HFF-Myc (cell line): ENCODE measurements around the gene EMC10.

ENCODE experiments used
- DNase-seq: peaks from one replicate; pipeline ENCODE4 v3.0.0-alpha.2; 2011; ENCODE audit warnings: low read depth; ENCODE audit errors: extremely low read depth
- H3K4me3 ChIP-seq: replicated peaks from 2 replicates; pipeline ENCODE4 v1.5.1; 2011; ENCODE audit warnings: low read depth, mild to moderate bottlenecking, control low read depth, low read length
- CTCF ChIP-seq: IDR thresholded peaks from 2 replicates; pipeline ENCODE4 v1.5.1; 2012; ENCODE audit warnings: mild to moderate bottlenecking, low read depth, low read length, control low read depth; ENCODE audit errors: missing control alignments

The EMC10 gene

GRCh38 chr19:50514346-50515167 is 38.2 kb downstream of the EMC10 start:
- no peak overlapping the region for H3K4me3 ChIP-seq
- DNase-seq: no peak
- TF ChIP-seq CTCF: no peak

- H3K4me3 ChIP-seq: no peak overlapping the region
- DNase-seq: no peak
- no peak for TF ChIP-seq CTCF
Observed at GRCh38 chr19:50515168-50515561, 38.9 kb downstream of the EMC10 start.

GRCh38 chr19:50516456-50516855 is 40.1 kb downstream of the EMC10 start:
- TF ChIP-seq CTCF: no peak
- DNase-seq: no peak

GRCh38 chr19:50516964-50517703 is 40.8 kb downstream of the EMC10 start:
- no peak for DNase-seq

More at GRCh38 chr19:50516456-50516855, 40.1 kb downstream of the EMC10 start:
- no peak overlapping the region for H3K4me3 ChIP-seq

GRCh38 chr19:50517704-50518075 is 41.4 kb downstream of the EMC10 start:
- DNase-seq: no peak
- H3K4me3 ChIP-seq: no peak overlapping the region
- no peak for TF ChIP-seq CTCF

More at GRCh38 chr19:50516964-50517703, 40.8 kb downstream of the EMC10 start:
- TF ChIP-seq CTCF: no peak
- no peak overlapping the region for H3K4me3 ChIP-seq

- peak; percentile 8 for TF ChIP-seq CTCF
- DNase-seq: no peak
- H3K4me3 ChIP-seq: no peak overlapping the region
Observed at GRCh38 chr19:50518091-50519005, 42.0 kb downstream of the EMC10 start.
